Measurements from ENCODE around the gene BTNL3. TPM values are rescaled to one million over a fixed set of nuclear protein-coding genes. Genes with fewer than 3 reads are reported as not detected.

The BTNL3 gene
- total and polyA plus RNA-seq, 4 donors: 0.47 to 1.8 (median 0.71) TPM; not detected in 1

DNA sequence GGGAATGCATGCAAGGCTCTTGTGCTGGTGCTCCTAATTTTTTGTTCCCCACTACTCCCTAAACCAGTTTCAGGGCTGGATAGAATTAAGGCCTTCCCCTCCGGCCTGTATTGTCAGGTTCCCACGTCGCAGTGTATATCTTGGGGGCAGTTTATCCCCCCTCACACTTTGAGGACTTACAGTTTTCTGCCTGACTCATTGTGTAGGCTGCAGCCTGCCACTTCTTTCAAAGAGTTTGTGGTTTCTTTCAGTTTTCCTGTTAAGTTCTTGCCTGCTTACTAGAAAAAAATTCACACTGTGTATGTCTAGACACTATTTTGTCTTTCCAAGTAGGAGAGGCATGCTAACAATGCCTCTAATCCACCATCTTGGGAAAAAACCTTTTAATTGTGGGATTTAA, 28.4 kb upstream of the BTNL3 start:
- Histone ChIP-seq H3K36me3 (ENCODE audit: control insufficient read depth in 4 of 4, insufficient read depth in 4 of 4, low read length in 4 of 4) (no peaks in the 10 kb centered on the region), H3K9ac (ENCODE audit: insufficient read depth in 1 of 2, low read length in 2 of 2) (no peak overlapping the region), H3K27ac (ENCODE audit: low read depth in 1 of 2, low read length in 1 of 2) (no peak overlapping the region), H3K4me3 (no peak overlapping the region), H3K4me1 (ENCODE audit: control insufficient read depth in 5 of 5, insufficient read depth in 5 of 5, low read length in 5 of 5) (no peaks in the 10 kb centered on the region), H3K27me3 (ENCODE audit: control insufficient read depth in 3 of 3, insufficient read depth in 3 of 3, low read length in 2 of 3) (no peaks in the 10 kb centered on the region), H3K9me3 (ENCODE audit: control insufficient read depth in 4 of 4, insufficient read depth in 3 of 4, low read length in 3 of 4) (no peaks in the 10 kb centered on the region)
- DNase-seq (no peak), ATAC-seq (ENCODE audit: insufficient read depth, low FRiP score) (no peak)
- TF ChIP-seq, protein P1, sequence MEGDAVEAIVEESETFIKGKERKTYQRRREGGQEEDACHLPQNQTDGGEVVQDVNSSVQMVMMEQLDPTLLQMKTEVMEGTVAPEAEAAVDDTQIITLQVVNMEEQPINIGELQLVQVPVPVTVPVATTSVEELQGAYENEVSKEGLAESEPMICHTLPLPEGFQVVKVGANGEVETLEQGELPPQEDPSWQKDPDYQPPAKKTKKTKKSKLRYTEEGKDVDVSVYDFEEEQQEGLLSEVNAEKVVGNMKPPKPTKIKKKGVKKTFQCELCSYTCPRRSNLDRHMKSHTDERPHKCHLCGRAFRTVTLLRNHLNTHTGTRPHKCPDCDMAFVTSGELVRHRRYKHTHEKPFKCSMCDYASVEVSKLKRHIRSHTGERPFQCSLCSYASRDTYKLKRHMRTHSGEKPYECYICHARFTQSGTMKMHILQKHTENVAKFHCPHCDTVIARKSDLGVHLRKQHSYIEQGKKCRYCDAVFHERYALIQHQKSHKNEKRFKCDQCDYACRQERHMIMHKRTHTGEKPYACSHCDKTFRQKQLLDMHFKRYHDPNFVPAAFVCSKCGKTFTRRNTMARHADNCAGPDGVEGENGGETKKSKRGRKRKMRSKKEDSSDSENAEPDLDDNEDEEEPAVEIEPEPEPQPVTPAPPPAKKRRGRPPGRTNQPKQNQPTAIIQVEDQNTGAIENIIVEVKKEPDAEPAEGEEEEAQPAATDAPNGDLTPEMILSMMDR (IDR thresholded peaks at IDR 0.05; ENCODE audit: control extremely low read depth, extremely low read depth): no peak
- 45 to 54% methylated on average over 3 of the region's 3 CpGs for WGBS, 2 donors

DNA sequence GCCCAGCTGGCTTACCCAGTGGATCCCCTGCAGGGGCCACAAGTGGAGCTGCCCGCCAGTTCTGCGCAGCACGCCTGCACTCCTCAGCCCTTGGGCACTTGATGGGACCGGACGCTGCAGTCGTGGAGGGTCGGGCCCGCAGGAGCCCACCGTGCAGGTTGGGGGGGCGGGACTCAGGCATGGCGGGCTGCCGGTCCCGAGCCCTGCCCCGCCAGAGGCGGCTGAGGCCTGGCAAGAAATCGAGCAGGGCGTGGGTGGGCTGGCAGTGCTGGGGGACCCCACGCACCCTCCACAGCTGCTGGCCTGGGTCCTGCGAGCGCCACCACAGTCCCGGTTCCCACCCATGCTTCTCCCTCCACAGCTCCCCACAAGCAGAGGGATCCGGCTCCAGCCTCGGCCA, 19.2 kb upstream of the BTNL3 start:
- ATAC-seq (ENCODE audit: insufficient read depth, low FRiP score): no peak
- TF ChIP-seq, protein P1 (IDR thresholded peaks at IDR 0.05; ENCODE audit: control extremely low read depth, extremely low read depth): no peak
- 89 to 96% methylated on average over 14 to 23 of the region's 23 CpGs for WGBS, 2 donors
- Histone ChIP-seq H3K27me3 (ENCODE audit: control insufficient read depth in 3 of 3, insufficient read depth in 3 of 3, low read length in 2 of 3) (no peaks in the 10 kb centered on the region), H3K4me1 (ENCODE audit: control insufficient read depth in 5 of 5, insufficient read depth in 5 of 5, low read length in 5 of 5) (no peaks in the 10 kb centered on the region), H3K27ac (ENCODE audit: low read depth in 1 of 2, low read length in 1 of 2) (no peak overlapping the region), H3K9ac (ENCODE audit: insufficient read depth in 1 of 2, low read length in 2 of 2) (no peak overlapping the region), H3K36me3 (ENCODE audit: control insufficient read depth in 4 of 4, insufficient read depth in 4 of 4, low read length in 4 of 4) (no peaks in the 10 kb centered on the region), H3K9me3 (ENCODE audit: control insufficient read depth in 4 of 4, insufficient read depth in 3 of 4, low read length in 3 of 4) (no peaks in the 10 kb centered on the region), H3K4me3 (no peak overlapping the region)
- no peak for DNase-seq

DNA sequence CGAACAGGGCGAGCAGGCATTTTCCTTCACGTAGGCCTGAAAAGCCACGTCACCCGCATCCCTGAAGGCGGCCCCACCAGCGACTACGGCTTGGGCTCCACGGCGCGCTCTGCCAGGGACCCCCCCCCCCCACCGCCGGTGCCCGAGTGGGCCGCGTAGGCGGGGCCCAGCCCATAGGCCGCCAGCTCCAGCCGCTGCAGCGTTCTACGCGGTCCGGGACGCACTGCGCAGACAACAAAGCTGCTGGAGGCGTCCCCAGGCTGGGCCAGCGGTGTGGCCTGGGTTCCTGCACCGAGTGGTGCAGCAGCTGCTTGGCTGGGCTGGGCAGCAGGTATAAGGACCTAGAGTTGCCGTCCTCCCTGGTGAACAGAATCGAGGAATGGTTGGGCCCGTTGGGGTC, 18.3 kb upstream of the BTNL3 start:
- H3K9ac ChIP-seq (ENCODE audit: insufficient read depth in 1 of 2, low read length in 2 of 2): no peak overlapping the region
- TF ChIP-seq, protein P1 (IDR thresholded peaks at IDR 0.05; ENCODE audit: control extremely low read depth, extremely low read depth): no peak
- no peaks in the 10 kb centered on the region for H3K27me3 ChIP-seq (ENCODE audit: control insufficient read depth in 3 of 3, insufficient read depth in 3 of 3, low read length in 2 of 3)
- no peaks in the 10 kb centered on the region for H3K36me3 ChIP-seq (ENCODE audit: control insufficient read depth in 4 of 4, insufficient read depth in 4 of 4, low read length in 4 of 4)
- WGBS, 2 donors: 94 to 95% methylated on average over 11 to 31 of the region's 31 CpGs
- H3K4me3 ChIP-seq: no peak overlapping the region
- no peak for ATAC-seq (ENCODE audit: insufficient read depth, low FRiP score)
- H3K4me1 ChIP-seq (ENCODE audit: control insufficient read depth in 5 of 5, insufficient read depth in 5 of 5, low read length in 5 of 5): no peaks in the 10 kb centered on the region
- no peak for DNase-seq
- no peaks in the 10 kb centered on the region for H3K9me3 ChIP-seq (ENCODE audit: control insufficient read depth in 4 of 4, insufficient read depth in 3 of 4, low read length in 3 of 4)
- no peak overlapping the region for H3K27ac ChIP-seq (ENCODE audit: low read depth in 1 of 2, low read length in 1 of 2)

DNA sequence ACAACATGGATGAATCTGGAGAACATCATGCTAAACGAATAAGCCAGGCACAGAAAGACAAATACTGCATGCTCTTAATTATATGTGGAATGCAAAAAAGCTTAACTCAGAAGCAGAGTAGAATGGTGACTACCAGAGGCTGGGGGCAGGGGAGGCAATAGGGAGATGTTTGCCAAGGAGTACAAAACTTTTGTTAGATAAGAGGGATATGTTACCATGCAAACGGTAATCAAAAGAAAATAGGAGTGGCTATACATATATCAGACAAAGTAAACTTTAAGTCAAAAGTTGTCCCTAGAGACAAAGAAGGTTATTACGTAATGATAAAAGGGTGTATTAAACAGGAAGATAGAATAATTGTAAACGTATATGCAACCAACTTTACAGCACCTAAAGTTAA, 17.8 kb upstream of the BTNL3 start:
- no peaks in the 10 kb centered on the region for H3K9me3 ChIP-seq (ENCODE audit: control insufficient read depth in 4 of 4, insufficient read depth in 3 of 4, low read length in 3 of 4)
- no peak for ATAC-seq (ENCODE audit: insufficient read depth, low FRiP score)
- TF ChIP-seq, protein P1 (IDR thresholded peaks at IDR 0.05; ENCODE audit: control extremely low read depth, extremely low read depth): no peak
- H3K36me3 ChIP-seq (ENCODE audit: control insufficient read depth in 4 of 4, insufficient read depth in 4 of 4, low read length in 4 of 4): no peaks in the 10 kb centered on the region
- H3K27ac ChIP-seq (ENCODE audit: low read depth in 1 of 2, low read length in 1 of 2): no peak overlapping the region
- no peaks in the 10 kb centered on the region for H3K4me1 ChIP-seq (ENCODE audit: control insufficient read depth in 5 of 5, insufficient read depth in 5 of 5, low read length in 5 of 5)
- no peak overlapping the region for H3K9ac ChIP-seq (ENCODE audit: insufficient read depth in 1 of 2, low read length in 2 of 2)
- 58 to 79% methylated on average over 4 of the region's 4 CpGs for WGBS, 2 donors
- no peak for DNase-seq
- no peak overlapping the region for H3K4me3 ChIP-seq
- no peaks in the 10 kb centered on the region for H3K27me3 ChIP-seq (ENCODE audit: control insufficient read depth in 3 of 3, insufficient read depth in 3 of 3, low read length in 2 of 3)

Data from lung (tissue), 12 donors.